Kidney (tissue), 14 donors: ENCODE results near the gene BCL2A1. TPM values are rescaled to one million over a fixed set of nuclear protein-coding genes. Genes with fewer than 3 reads are reported as not detected.

Experiments
- DNase-seq, 5 donors: peaks; one replicate each; pipeline ENCODE4 v3.0.0-alpha.2; 2013 to 2020
- FAIRE-seq: peaks from 2 replicates; lab custom pipeline; 2012; peaks lifted over from hg19 to GRCh38; lab: Jason Lieb, UNC
- H3K27ac ChIP-seq, 2 donors: one replicate each; pipeline ENCODE4 v1.7.0; 2013; ENCODE audit warnings: low read depth in 2 of 2, low read length in 2 of 2, inconsistent platforms in 1 of 2
- H3K27me3 ChIP-seq: one replicate; pipeline ENCODE4 v1.7.1; 2013; ENCODE audit warnings: low read length, inconsistent platforms; ENCODE audit not compliant: control insufficient read depth, insufficient read depth
- H3K36me3 ChIP-seq, 3 donors: one replicate each; pipeline versions ENCODE4 v1.7.0 to v1.7.1; 2013; ENCODE audit warnings: low read length in 3 of 3, control low read depth in 1 of 3, inconsistent platforms in 1 of 3; ENCODE audit not compliant: insufficient read depth in 3 of 3, control insufficient read depth in 2 of 3
- H3K4me1 ChIP-seq, 3 donors: one replicate each; pipeline versions ENCODE4 v1.7.0 to v1.7.1; 2013; ENCODE audit warnings: low read length in 3 of 3, inconsistent platforms in 1 of 3, low read depth in 1 of 3; ENCODE audit not compliant: control insufficient read depth in 2 of 3, insufficient read depth in 2 of 3
- H3K4me3 ChIP-seq, 3 donors: one replicate each; pipeline versions ENCODE4 v1.7.0 to v1.8.1; 2013; ENCODE audit warnings: low read length in 3 of 3, control low read depth in 1 of 3, inconsistent platforms in 1 of 3
- H3K9ac ChIP-seq, 3 donors: one replicate each; pipeline versions ENCODE4 v1.7.0 to v1.7.1; 2013; ENCODE audit warnings: low read length in 3 of 3, control low read depth in 1 of 3, inconsistent platforms in 1 of 3
- H3K9me3 ChIP-seq, 3 donors: one replicate each; pipeline versions ENCODE4 v1.7.0 to v1.7.1; 2013; ENCODE audit warnings: low read length in 3 of 3, control low read depth in 1 of 3, inconsistent platforms in 1 of 3; ENCODE audit not compliant: control insufficient read depth in 2 of 3, insufficient read depth in 1 of 3
- CTCF ChIP-seq: IDR thresholded peaks from 3 replicates; pipeline ENCODE4 v1.5.1; 2012; ENCODE audit warnings: mild to moderate bottlenecking, moderate library complexity, borderline replicate concordance; ENCODE audit not compliant: insufficient read depth; ENCODE audit errors: extremely low read depth
- intact Hi-C: fragments of 100-400 bp; cut with DNase I; formaldehyde crosslinking; loops from one replicate; pipeline ENCODE4 v1.11.1; 2022
- polyA plus RNA-seq: library from polyadenylated mRNA; stranded (reverse); fragments of 350-450 nt; fragmentation: Illumina TruSeq; extraction: RNeasy Lipid Tissue Mini Kit (QIAGEN cat#74804); gene quantifications from one replicate; pipeline ENCODE4 v1.2.3, GENCODE V29; 2014; ENCODE audit warnings: low read depth, low replicate concordance; ENCODE audit not compliant: insufficient read depth
- total RNA-seq: library from RNA; stranded (reverse); fragmentation: NEBNext Ultra II Directional; extraction: Animal tissue kit (Norgen Biotek cat#: 25700); gene quantifications from one replicate; pipeline ENCODE4 v1.2.1, GENCODE V29; 2021
- donor health status: control.
- donor health status: control.
- donor health status: control.
- donor health status: control.
- donor health status: control.
- donor health status: DM: yes; HTN: yes; CAD: no.
- donor health status: Normal renal cell carcinoma (clear cell type).

Gene BCL2A1
- total and polyA plus RNA-seq, 2 donors from 2014 or later: 0.67 to 2.4 TPM

DNA sequence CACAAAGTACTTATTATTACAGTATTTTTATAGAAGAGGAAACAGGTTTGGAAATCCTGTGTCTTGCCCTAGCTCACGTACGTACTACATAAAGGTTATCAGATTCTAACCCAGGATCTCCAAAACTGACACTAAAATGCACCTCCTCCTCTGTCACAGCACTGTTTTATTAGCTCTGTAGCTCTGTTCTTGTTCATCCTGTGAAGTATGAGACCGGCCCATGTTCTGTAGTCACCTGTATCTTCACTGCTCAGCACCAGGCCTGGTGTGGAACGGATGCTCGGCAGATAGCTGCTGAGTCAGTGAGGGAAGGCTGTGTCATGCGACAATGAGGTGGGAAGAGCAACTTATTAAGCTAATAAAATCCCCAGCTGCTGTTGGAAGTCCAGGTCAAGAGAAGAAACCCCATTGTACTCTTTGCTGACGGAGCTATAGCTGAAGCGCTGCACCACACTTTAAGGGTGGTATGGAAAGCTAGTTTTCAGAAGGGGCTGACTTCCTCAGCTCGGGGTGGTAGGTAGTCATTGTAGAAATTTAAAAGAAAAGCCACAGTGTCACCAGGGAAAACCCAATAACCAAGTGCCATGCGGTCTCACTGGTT, 22.8 kb downstream of the BCL2A1 start:
- FAIRE-seq (no peak), DNase-seq (no peak)
- intact Hi-C loops: no loop called here
- H3K27ac ChIP-seq: no peak overlapping the region
- no peak overlapping the region for H3K4me3 ChIP-seq
- H3K27me3 ChIP-seq: no peaks in the 10 kb centered on the region
- H3K9ac ChIP-seq: no peak overlapping the region
- peaks cover 0 to 13% (median 0%) of the 10 kb centered on the region in 3 donors for H3K4me1 ChIP-seq
- no peaks in the 10 kb centered on the region for H3K9me3 ChIP-seq
- TF ChIP-seq CTCF: no peak
- H3K36me3 ChIP-seq: no peaks in the 10 kb centered on the region

DNA sequence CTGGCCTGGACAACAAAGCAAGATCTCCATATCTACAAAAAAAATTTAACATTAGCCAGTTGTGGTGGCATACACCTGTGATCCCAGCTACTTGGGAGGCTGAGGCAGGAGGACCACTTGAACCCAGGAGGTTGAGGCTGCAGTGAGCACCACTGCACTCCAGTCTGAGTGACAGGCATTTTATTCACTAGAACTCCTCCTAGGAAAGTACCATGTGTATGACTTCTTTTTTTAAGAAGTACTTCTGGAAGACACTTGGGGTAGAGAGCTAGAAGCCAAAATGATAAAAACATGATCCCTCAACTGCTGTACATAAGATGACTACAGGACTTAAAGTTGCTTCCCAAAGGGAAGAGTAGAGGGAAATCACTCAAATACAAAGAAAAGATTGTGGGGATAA, 24.0 kb downstream of the BCL2A1 start:
- DNase-seq: no peak
- Histone ChIP-seq H3K27ac (no peak overlapping the region), H3K9me3 (no peaks in the 10 kb centered on the region), H3K27me3 (no peaks in the 10 kb centered on the region), H3K4me3 (no peak overlapping the region), H3K36me3 (no peaks in the 10 kb centered on the region), H3K4me1 (peaks cover 0 to 17% (median 0%) of the 10 kb centered on the region in 3 donors), H3K9ac (no peak overlapping the region)
- intact Hi-C loops: no loop called here
- TF ChIP-seq CTCF: no peak
- FAIRE-seq: no peak

- intact Hi-C loops: no loop called here
- Histone ChIP-seq H3K27ac (no peak overlapping the region), H3K27me3 (no peaks in the 10 kb centered on the region), H3K36me3 (no peaks in the 10 kb centered on the region), H3K9ac (no peak overlapping the region), H3K4me3 (no peak overlapping the region), H3K9me3 (no peaks in the 10 kb centered on the region), H3K4me1 (peaks cover 0 to 17% (median 0%) of the 10 kb centered on the region in 3 donors)
- DNase-seq: no peak
- TF ChIP-seq CTCF: no peak
- no peak for FAIRE-seq
These were observed 26.4 kb downstream of the BCL2A1 start for GRCh38 chr15:79944622-79945021.

DNA sequence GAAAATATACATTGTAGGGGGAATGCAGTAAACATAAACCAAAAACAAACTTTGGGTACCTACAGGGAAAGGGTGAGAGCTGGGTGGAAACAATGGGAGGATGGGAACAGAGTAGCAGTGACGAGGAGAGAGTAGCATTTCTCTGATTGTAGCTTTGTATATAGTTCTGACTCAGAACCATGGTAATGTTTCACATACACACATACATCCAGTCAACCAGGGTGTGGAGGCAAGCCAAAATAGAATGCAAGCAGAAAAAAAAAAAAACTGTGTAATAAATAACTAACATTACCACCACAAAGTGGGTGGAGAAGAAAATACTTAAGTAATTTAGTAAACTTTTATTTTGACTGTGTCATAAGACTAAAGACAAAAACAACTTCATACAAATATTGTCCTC, 27.2 kb downstream of the BCL2A1 start:
- Histone ChIP-seq H3K27me3 (no peaks in the 10 kb centered on the region), H3K9me3 (no peaks in the 10 kb centered on the region), H3K9ac (no peak overlapping the region), H3K36me3 (no peaks in the 10 kb centered on the region), H3K27ac (no peak overlapping the region), H3K4me1 (peaks cover 0 to 17% (median 0%) of the 10 kb centered on the region in 3 donors), H3K4me3 (no peak overlapping the region)
- intact Hi-C loops: no loop called here
- no peak for FAIRE-seq
- no peak for TF ChIP-seq CTCF
- DNase-seq: no peak
